ENCODE results near the gene IFI27L1. TPM values are rescaled to one million over a fixed set of nuclear protein-coding genes. Genes with fewer than 3 reads are reported as not detected.

Gene IFI27L1
- polyA plus RNA-seq, 1 donor from 2014 or later = 37.9 TPM

DNA sequence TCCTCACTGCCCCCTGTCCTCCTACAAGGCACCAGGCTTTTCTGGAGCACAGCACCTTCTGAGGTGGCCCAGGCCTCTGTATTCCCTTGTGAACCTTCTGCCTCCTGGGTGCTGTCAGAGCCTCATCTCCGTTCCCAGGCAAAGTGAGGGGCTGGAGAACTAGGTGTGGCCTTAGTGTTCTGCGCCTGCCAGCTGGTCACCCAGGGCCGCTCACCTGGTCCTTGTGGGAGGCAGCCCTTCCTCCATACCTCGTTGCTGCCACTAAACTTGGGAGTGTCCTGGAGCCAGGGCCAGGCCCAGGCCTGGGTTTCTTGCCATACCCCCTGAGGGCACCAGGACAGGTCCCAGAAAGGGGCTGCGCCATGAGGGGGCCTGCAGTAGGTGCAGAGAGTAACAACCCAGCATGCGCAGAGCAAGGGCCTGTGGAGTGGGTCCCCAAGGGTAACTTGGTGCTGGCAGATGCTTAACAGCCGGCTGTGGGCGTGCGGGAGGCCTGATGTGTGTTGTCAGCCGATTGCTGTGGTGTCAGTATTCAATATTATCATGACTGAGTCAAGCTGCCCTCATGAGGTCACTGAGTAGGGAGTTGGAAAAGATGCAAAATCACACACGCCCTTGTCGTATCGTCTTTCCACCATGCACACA lies 37.9 kb upstream of the IFI27L1 start:
- H3K36me3 ChIP-seq (ENCODE audit: insufficient read depth, low read length) = no peaks in the 10 kb centered on the region
- no peaks in the 10 kb centered on the region for H3K79me2 ChIP-seq (replicated peaks; ENCODE audit: insufficient read depth, low read length)
- no peaks in the 10 kb centered on the region for H3F3A ChIP-seq (ENCODE audit: insufficient read depth, low read length, poor library complexity, severe bottlenecking)
- no peak overlapping the region for H2AFZ ChIP-seq (ENCODE audit: low read depth, low read length)
- no peak overlapping the region for H3K4me2 ChIP-seq (ENCODE audit: low read length)
- H3K9me2 ChIP-seq (ENCODE audit: insufficient read depth, low read length) = no peaks in the 10 kb centered on the region
- no peaks in the 10 kb centered on the region for H4K20me1 ChIP-seq (ENCODE audit: insufficient read depth)
- H3K4me3 ChIP-seq (ENCODE audit: low read length) = no peak overlapping the region
- H3K27me3 ChIP-seq (ENCODE audit: insufficient read depth, low read depth, low read length) = no peaks in the 10 kb centered on the region
- H3K27ac ChIP-seq (ENCODE audit: low read length) = no peak overlapping the region
- TF ChIP-seq SMC3 (conservative IDR thresholded peaks at IDR 0.05; ENCODE audit: poor library complexity) (no peak), EP300 (conservative IDR thresholded peaks at IDR 0.05; ENCODE audit: poor library complexity, severe bottlenecking) (no peak), POLR2AphosphoS5 (IDR thresholded peaks at IDR 0.05) (no peak), RAD21 (conservative IDR thresholded peaks at IDR 0.05) (no peak), TAF1 (IDR thresholded peaks at IDR 0.05; ENCODE audit: low read depth) (no peak), EZH2 (IDR thresholded peaks at IDR 0.05; ENCODE audit: borderline replicate concordance, insufficient read depth, low read length, poor library complexity, severe bottlenecking) (no peak), MXI1 (conservative IDR thresholded peaks at IDR 0.05; ENCODE audit: poor library complexity, severe bottlenecking) (no peak)
- TF ChIP-seq, protein P1, sequence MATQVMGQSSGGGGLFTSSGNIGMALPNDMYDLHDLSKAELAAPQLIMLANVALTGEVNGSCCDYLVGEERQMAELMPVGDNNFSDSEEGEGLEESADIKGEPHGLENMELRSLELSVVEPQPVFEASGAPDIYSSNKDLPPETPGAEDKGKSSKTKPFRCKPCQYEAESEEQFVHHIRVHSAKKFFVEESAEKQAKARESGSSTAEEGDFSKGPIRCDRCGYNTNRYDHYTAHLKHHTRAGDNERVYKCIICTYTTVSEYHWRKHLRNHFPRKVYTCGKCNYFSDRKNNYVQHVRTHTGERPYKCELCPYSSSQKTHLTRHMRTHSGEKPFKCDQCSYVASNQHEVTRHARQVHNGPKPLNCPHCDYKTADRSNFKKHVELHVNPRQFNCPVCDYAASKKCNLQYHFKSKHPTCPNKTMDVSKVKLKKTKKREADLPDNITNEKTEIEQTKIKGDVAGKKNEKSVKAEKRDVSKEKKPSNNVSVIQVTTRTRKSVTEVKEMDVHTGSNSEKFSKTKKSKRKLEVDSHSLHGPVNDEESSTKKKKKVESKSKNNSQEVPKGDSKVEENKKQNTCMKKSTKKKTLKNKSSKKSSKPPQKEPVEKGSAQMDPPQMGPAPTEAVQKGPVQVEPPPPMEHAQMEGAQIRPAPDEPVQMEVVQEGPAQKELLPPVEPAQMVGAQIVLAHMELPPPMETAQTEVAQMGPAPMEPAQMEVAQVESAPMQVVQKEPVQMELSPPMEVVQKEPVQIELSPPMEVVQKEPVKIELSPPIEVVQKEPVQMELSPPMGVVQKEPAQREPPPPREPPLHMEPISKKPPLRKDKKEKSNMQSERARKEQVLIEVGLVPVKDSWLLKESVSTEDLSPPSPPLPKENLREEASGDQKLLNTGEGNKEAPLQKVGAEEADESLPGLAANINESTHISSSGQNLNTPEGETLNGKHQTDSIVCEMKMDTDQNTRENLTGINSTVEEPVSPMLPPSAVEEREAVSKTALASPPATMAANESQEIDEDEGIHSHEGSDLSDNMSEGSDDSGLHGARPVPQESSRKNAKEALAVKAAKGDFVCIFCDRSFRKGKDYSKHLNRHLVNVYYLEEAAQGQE (IDR thresholded peaks at IDR 0.05; ENCODE audit: borderline replicate concordance) = no peak
- TF ChIP-seq, protein P2, sequence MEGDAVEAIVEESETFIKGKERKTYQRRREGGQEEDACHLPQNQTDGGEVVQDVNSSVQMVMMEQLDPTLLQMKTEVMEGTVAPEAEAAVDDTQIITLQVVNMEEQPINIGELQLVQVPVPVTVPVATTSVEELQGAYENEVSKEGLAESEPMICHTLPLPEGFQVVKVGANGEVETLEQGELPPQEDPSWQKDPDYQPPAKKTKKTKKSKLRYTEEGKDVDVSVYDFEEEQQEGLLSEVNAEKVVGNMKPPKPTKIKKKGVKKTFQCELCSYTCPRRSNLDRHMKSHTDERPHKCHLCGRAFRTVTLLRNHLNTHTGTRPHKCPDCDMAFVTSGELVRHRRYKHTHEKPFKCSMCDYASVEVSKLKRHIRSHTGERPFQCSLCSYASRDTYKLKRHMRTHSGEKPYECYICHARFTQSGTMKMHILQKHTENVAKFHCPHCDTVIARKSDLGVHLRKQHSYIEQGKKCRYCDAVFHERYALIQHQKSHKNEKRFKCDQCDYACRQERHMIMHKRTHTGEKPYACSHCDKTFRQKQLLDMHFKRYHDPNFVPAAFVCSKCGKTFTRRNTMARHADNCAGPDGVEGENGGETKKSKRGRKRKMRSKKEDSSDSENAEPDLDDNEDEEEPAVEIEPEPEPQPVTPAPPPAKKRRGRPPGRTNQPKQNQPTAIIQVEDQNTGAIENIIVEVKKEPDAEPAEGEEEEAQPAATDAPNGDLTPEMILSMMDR (IDR thresholded peaks at IDR 0.05; ENCODE audit: poor library complexity, severe bottlenecking) = no peak
- no peak overlapping the region for H3K9ac ChIP-seq (ENCODE audit: low read length)
- H3K9me3 ChIP-seq (ENCODE audit: low read length) = no peaks in the 10 kb centered on the region

DNA sequence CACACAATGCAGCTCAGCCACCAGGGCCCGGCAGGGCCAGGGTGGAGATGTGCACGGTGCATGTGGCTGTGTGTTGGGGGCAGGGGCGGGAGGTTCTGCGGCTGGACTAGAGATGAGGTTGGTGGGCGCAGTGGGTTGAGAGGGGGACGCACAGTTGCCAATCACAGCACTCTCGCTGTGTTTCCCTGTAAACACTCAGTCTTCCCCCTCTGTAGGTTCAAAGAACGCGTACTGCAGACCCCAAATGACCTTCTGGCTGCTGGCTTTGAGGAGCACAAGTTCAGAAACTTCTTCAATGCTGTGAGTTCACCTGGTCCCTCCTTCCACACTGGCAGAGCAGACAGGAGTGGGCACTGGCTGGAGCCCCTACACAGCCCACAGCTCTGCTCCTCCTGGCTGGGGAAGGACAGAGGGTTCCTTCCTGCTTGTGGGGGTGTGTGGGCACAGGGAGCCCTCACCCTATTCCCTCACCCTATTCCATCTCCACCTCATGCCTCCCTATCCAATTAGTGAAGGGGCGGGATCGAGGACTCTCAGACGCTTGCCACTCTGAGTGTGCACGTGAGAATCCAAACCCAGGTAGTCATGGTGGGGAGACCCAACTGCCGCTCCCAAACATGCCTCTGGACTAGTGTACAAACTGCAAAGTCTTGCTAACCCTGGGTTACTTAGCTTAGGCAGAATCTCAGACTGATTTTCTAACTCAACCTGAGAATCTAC lies 37.2 kb upstream of the IFI27L1 start:
- no peaks in the 10 kb centered on the region for H3K79me2 ChIP-seq (replicated peaks; ENCODE audit: insufficient read depth, low read length)
- no peak overlapping the region for H3K4me2 ChIP-seq (ENCODE audit: low read length)
- no peak for TF ChIP-seq TAF1 (IDR thresholded peaks at IDR 0.05; ENCODE audit: low read depth)
- TF ChIP-seq EP300 (conservative IDR thresholded peaks at IDR 0.05; ENCODE audit: poor library complexity, severe bottlenecking) = no peak
- TF ChIP-seq, protein P2 (IDR thresholded peaks at IDR 0.05; ENCODE audit: poor library complexity, severe bottlenecking) = no peak
- TF ChIP-seq, protein P1 (IDR thresholded peaks at IDR 0.05; ENCODE audit: borderline replicate concordance) = no peak
- TF ChIP-seq RAD21 (conservative IDR thresholded peaks at IDR 0.05) = no peak
- no peak for TF ChIP-seq EZH2 (IDR thresholded peaks at IDR 0.05; ENCODE audit: borderline replicate concordance, insufficient read depth, low read length, poor library complexity, severe bottlenecking)
- no peak for TF ChIP-seq MXI1 (conservative IDR thresholded peaks at IDR 0.05; ENCODE audit: poor library complexity, severe bottlenecking)
- TF ChIP-seq SMC3 (conservative IDR thresholded peaks at IDR 0.05; ENCODE audit: poor library complexity) = no peak
- no peak for TF ChIP-seq POLR2AphosphoS5 (IDR thresholded peaks at IDR 0.05)
- H2AFZ ChIP-seq (ENCODE audit: low read depth, low read length) = no peak overlapping the region
- no peaks in the 10 kb centered on the region for H3K9me3 ChIP-seq (ENCODE audit: low read length)
- H3F3A ChIP-seq (ENCODE audit: insufficient read depth, low read length, poor library complexity, severe bottlenecking) = no peaks in the 10 kb centered on the region
- H3K27ac ChIP-seq (ENCODE audit: low read length) = no peak overlapping the region
- no peaks in the 10 kb centered on the region for H3K9me2 ChIP-seq (ENCODE audit: insufficient read depth, low read length)
- H3K4me3 ChIP-seq (ENCODE audit: low read length) = no peak overlapping the region
- no peak overlapping the region for H3K9ac ChIP-seq (ENCODE audit: low read length)
- H3K27me3 ChIP-seq (ENCODE audit: insufficient read depth, low read depth, low read length) = no peaks in the 10 kb centered on the region
- H4K20me1 ChIP-seq (ENCODE audit: insufficient read depth) = no peaks in the 10 kb centered on the region
- H3K36me3 ChIP-seq (ENCODE audit: insufficient read depth, low read length) = peaks cover 5% of the 10 kb centered on the region

All from neural cell (in vitro differentiated cells).